ENCODE results near the gene ADAM22.

DNA sequence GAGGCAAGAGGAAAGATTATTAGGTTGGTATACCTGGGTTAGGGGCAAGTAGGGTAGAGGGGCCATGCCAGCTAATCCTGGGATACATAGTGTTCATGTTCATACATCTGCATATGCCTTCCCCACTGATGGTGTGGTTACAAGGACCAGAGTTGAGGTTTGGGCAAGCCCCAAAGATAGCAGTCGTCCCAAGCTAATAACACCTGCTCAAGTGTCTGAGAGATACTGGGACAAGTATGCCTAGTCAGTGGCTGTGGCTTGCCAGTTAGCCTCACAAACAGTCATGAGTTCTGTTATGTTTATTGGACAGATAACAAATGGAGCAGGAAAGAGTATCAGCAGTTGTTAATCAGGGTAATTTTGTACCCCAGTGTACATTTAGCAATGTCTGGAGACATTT is 139.6 kb downstream of the ADAM22 start:
- TF ChIP-seq CTCF (conservative IDR thresholded peaks at IDR 0.05; ENCODE audit: low read depth, low read length) (no peak), MAFK (IDR thresholded peaks at IDR 0.05; ENCODE audit: low read depth, low read length) (no peak), FOS (IDR thresholded peaks at IDR 0.05; ENCODE audit: low read depth, low read length) (no peak), POLR2A (IDR thresholded peaks at IDR 0.05; ENCODE audit: low read depth, low read length) (no peak), RFX5 (IDR thresholded peaks at IDR 0.05; ENCODE audit: low read depth, low read length) (no peak), SMC3 (IDR thresholded peaks at IDR 0.05; ENCODE audit: low read depth, low read length) (no peak), MAZ (IDR thresholded peaks at IDR 0.05; ENCODE audit: borderline replicate concordance, low read depth, low read length) (no peak), RAD21 (IDR thresholded peaks at IDR 0.05; ENCODE audit: low read length) (no peak)
- TF ChIP-seq, protein P1, sequence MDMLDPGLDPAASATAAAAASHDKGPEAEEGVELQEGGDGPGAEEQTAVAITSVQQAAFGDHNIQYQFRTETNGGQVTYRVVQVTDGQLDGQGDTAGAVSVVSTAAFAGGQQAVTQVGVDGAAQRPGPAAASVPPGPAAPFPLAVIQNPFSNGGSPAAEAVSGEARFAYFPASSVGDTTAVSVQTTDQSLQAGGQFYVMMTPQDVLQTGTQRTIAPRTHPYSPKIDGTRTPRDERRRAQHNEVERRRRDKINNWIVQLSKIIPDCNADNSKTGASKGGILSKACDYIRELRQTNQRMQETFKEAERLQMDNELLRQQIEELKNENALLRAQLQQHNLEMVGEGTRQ (IDR thresholded peaks at IDR 0.05; ENCODE audit: low read depth, low read length), result no peak

Measured in IMR-90 (cell line).